CD4-positive, alpha-beta T cell (primary cell): Measurements from ENCODE around the gene ITGA11. TPM values are rescaled to one million over a fixed set of nuclear protein-coding genes. Genes with fewer than 3 reads are reported as not detected.

Source experiments
- ATAC-seq: fragments of 200-7000 bp; cut with Tn5 transposase; one replicate; pipeline ENCODE4 v1.10.0; 2022; ENCODE audit warnings: mild to moderate bottlenecking; ENCODE audit not compliant: poor library complexity
- CTCF ChIA-PET: fragments of 350-600 bp; sonication (Branson Sonifier 250); formaldehyde crosslinking; loops from one replicate; lab custom pipeline; 2021; ENCODE audit warnings: antibody characterized with exemption, inconsistent platforms; lab: Charles Lee
- POLR2A ChIA-PET: fragments of 350-600 bp; sonication (Branson Sonifier 250); formaldehyde crosslinking; loops from one replicate; lab custom pipeline; 2021; ENCODE audit warnings: antibody characterized with exemption, inconsistent platforms; lab: Charles Lee
- DNase-seq, 14 experiments: peaks; one replicate each; pipeline ENCODE4 v3.0.0-alpha.2; 2013 to 2020; ENCODE audit warnings: mixed read lengths in 2 of 14
- H3K27ac ChIP-seq, 2 donors: one replicate each; pipeline versions ENCODE4 v1.5.1 to v1.7.0; 2013; ENCODE audit warnings: low read length in 2 of 2, low read depth in 1 of 2, mild to moderate bottlenecking in 1 of 2
- H3K27me3 ChIP-seq, 2 experiments: 1 replicate in 1 of 2; 2 replicates in 1 of 2; pipeline versions ENCODE4 v1.6.1 to v1.7.0; 2013; ENCODE audit warnings: low read length in 2 of 2, control low read depth in 1 of 2, mild to moderate bottlenecking in 1 of 2, moderate library complexity in 1 of 2; ENCODE audit not compliant: insufficient read depth in 2 of 2, control insufficient read depth in 1 of 2
- H3K36me3 ChIP-seq: one replicate; pipeline ENCODE4 v1.6.1; 2013; ENCODE audit warnings: low read length, control low read depth; ENCODE audit not compliant: insufficient read depth
- H3K4me1 ChIP-seq: one replicate; pipeline ENCODE4 v1.6.1; 2013; ENCODE audit warnings: low read length, control low read depth; ENCODE audit not compliant: insufficient read depth
- H3K4me3 ChIP-seq: one replicate; pipeline ENCODE4 v1.5.1; 2013; ENCODE audit warnings: mild to moderate bottlenecking, low read length, moderate library complexity
- H3K9me3 ChIP-seq, 2 experiments: 1 replicate in 1 of 2; 2 replicates in 1 of 2; pipeline versions ENCODE4 v1.6.1 to v1.7.0; 2013; ENCODE audit warnings: low read length in 2 of 2, mild to moderate bottlenecking in 2 of 2, control low read depth in 1 of 2, moderate library complexity in 1 of 2; ENCODE audit not compliant: control insufficient read depth in 1 of 2, insufficient read depth in 1 of 2
- H3K27ac Mint-ChIP-seq: one replicate; pipeline ENCODE4 v1.8.0; 2020; ENCODE audit warnings: mixed read lengths
- H3K27me3 Mint-ChIP-seq: one replicate; pipeline ENCODE4 v1.8.0; 2021; ENCODE audit warnings: mixed read lengths
- H3K36me3 Mint-ChIP-seq: one replicate; pipeline ENCODE4 v1.8.0; 2021; ENCODE audit warnings: low read depth, mixed read lengths
- H3K4me1 Mint-ChIP-seq: one replicate; pipeline ENCODE4 v1.8.0; 2021; ENCODE audit warnings: low read depth, mixed read lengths
- H3K4me3 Mint-ChIP-seq: one replicate; pipeline ENCODE4 v1.8.0; 2020; ENCODE audit warnings: mild to moderate bottlenecking, mixed read lengths
- H3K9me3 Mint-ChIP-seq: one replicate; pipeline ENCODE4 v1.8.0; 2020; ENCODE audit warnings: mixed read lengths
- intact Hi-C, 2 experiments: fragments of 100-400 bp; cut with DNase I in 1 of 2; cut with micrococcal nuclease in 1 of 2; formaldehyde crosslinking; loops; one replicate each; pipeline versions ENCODE4 v1.15.1 to v1.9.0; 2023 to 2025; cut with DNase I, micrococcal nuclease
- total RNA-seq, 174 experiments: library from RNA in 2 of 174; stranded (reverse) in 2 of 174; gene quantifications; one replicate each; pipeline ENCODE4 v1.2.3 and lab custom pipeline; 2021 to 2026
- TF ChIP-seq, protein P1 (sequence below): fragments of 200-600 bp; IDR thresholded peaks from one replicate; pipeline ENCODE4 v1.8.0; 2022; ENCODE audit warnings: antibody characterized with exemption, mild to moderate bottlenecking

ITGA11 gene
- total RNA-seq, 2 experiments from 2014 or later, result 0.08 to 0.20 TPM

DNA sequence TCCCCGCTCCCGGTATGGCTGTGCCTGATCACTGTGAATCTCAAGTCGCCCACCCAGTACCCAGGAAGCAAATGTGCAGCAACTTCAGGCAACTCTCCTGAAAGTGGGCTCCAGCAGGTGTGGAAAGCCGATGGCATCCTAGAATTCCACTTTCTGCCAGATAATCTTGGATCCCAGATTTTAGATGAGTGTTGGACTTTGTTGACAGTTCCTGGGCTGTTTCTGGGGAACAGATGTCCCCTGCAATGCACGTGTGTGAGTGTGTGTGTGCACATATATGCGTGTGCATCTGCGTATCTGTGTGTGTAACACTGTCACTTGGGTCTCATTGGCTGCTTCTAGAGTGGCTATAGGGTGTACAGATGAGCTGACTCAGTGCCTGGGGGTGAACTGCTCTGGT lies 95.4 kb downstream of the ITGA11 start:
- Histone ChIP-seq H3K4me1 (no peaks in the 10 kb centered on the region), H3K27ac (no peak overlapping the region), H3K36me3 (no peaks in the 10 kb centered on the region), H3K4me3 (no peak overlapping the region), H3K9me3 (no peaks in the 10 kb centered on the region), H3K27me3 (peaks cover 0 to 2% of the 10 kb centered on the region in 2 experiments)
- intact Hi-C loops, result no loop called here
- peaks cover 5% of the 10 kb centered on the region for H3K27me3 Mint-ChIP-seq
- H3K4me1 Mint-ChIP-seq, result no peaks in the 10 kb centered on the region
- ATAC-seq (no peak), DNase-seq (no peak)
- TF ChIP-seq, protein P1, sequence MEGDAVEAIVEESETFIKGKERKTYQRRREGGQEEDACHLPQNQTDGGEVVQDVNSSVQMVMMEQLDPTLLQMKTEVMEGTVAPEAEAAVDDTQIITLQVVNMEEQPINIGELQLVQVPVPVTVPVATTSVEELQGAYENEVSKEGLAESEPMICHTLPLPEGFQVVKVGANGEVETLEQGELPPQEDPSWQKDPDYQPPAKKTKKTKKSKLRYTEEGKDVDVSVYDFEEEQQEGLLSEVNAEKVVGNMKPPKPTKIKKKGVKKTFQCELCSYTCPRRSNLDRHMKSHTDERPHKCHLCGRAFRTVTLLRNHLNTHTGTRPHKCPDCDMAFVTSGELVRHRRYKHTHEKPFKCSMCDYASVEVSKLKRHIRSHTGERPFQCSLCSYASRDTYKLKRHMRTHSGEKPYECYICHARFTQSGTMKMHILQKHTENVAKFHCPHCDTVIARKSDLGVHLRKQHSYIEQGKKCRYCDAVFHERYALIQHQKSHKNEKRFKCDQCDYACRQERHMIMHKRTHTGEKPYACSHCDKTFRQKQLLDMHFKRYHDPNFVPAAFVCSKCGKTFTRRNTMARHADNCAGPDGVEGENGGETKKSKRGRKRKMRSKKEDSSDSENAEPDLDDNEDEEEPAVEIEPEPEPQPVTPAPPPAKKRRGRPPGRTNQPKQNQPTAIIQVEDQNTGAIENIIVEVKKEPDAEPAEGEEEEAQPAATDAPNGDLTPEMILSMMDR, result no peak
- no peaks in the 10 kb centered on the region for H3K9me3 Mint-ChIP-seq
- POLR2A ChIA-PET, result no interaction called here
- CTCF ChIA-PET, result no interaction called here
- no peak overlapping the region for H3K4me3 Mint-ChIP-seq
- H3K36me3 Mint-ChIP-seq, result no peaks in the 10 kb centered on the region
- no peak overlapping the region for H3K27ac Mint-ChIP-seq

DNA sequence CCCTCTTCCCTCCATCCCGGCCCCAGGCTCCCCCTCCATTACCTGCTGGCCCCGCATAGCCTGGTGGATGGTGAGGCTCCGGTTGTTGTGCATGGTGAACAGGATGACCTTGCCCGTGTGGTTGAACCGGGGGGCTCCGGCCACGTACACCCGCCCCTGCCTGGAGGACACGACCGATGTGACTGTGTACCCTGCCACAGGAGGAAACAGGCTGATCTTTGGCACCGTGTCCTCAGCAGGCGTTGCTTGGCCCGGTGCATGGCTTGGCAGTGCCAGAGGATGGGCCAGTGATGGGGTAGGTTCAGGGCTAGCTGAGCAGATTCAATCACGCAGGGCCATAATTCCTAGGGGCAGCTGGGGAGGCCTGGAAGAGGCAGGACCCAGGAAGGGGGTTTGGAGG lies 96.3 kb downstream of the ITGA11 start:
- Mint-ChIP-seq H3K4me1 (no peaks in the 10 kb centered on the region), H3K27me3 (peaks cover 5% of the 10 kb centered on the region), H3K36me3 (no peaks in the 10 kb centered on the region), H3K9me3 (no peaks in the 10 kb centered on the region), H3K27ac (no peak overlapping the region), H3K4me3 (no peak overlapping the region)
- H3K4me3 ChIP-seq, result no peak overlapping the region
- no peak for DNase-seq
- no peaks in the 10 kb centered on the region for H3K9me3 ChIP-seq
- TF ChIP-seq, protein P1, result no peak
- H3K27me3 ChIP-seq, result peaks cover 0 to 2% of the 10 kb centered on the region in 2 experiments
- intact Hi-C loops, result no loop called here
- no peaks in the 10 kb centered on the region for H3K36me3 ChIP-seq
- H3K4me1 ChIP-seq, result no peaks in the 10 kb centered on the region
- CTCF ChIA-PET, result no interaction called here
- POLR2A ChIA-PET, result no interaction called here
- no peak overlapping the region for H3K27ac ChIP-seq
- ATAC-seq, result no peak

DNA sequence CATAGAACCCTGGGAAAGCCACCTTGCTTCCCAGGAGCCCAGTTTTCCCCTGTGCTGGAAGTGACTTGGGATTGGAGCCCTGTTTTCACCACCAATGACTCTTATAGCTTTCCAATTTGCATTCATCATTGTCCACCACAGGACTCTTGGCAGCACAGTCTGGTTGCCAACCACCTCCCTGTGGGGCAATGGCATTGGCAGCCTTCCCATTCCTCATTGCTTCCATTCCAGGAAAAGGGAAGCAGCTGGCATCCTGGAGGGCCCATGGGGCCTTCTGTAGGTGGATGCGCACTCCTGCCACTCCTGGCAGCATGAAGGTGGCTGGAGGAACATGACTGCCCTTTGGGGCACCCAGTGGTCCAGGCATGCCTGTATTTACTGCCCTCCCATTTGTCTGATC lies 96.7 kb downstream of the ITGA11 start:
- H3K4me1 Mint-ChIP-seq, result peaks cover 4% of the 10 kb centered on the region
- H3K27me3 Mint-ChIP-seq, result peaks cover 5% of the 10 kb centered on the region
- Histone ChIP-seq H3K27me3 (peaks cover 0 to 2% of the 10 kb centered on the region in 2 experiments), H3K9me3 (no peaks in the 10 kb centered on the region), H3K27ac (no peak overlapping the region), H3K36me3 (no peaks in the 10 kb centered on the region), H3K4me3 (no peak overlapping the region), H3K4me1 (no peaks in the 10 kb centered on the region)
- ChIA-PET POLR2A (no interaction called here), CTCF (no interaction called here)
- H3K4me3 Mint-ChIP-seq, result no peak overlapping the region
- no peak overlapping the region for H3K27ac Mint-ChIP-seq
- TF ChIP-seq, protein P1, result no peak
- H3K36me3 Mint-ChIP-seq, result no peaks in the 10 kb centered on the region
- DNase-seq, result no peak
- intact Hi-C loops, result no loop called here
- no peak for ATAC-seq
- H3K9me3 Mint-ChIP-seq, result no peaks in the 10 kb centered on the region
